Lung (tissue), 12 donors: ENCODE data around the gene TMPRSS3. TPM values are rescaled to one million over a fixed set of nuclear protein-coding genes. Genes with fewer than 3 reads are reported as not detected.

Experiments used
- ATAC-seq: fragments of 200-7000 bp; cut with Tn5 transposase; one replicate; pipeline ENCODE4 v1.9.1; 2020; ENCODE audit warnings: moderate number of reproducible peaks; ENCODE audit not compliant: insufficient read depth, low FRiP score
- DNase-seq, 3 donors: peaks; one replicate each; pipeline ENCODE4 v3.0.0-alpha.2; 2013 to 2017
- H3K27ac ChIP-seq, 2 donors: one replicate each; pipeline ENCODE4 v1.5.1; 2013; ENCODE audit warnings: mild to moderate bottlenecking in 2 of 2, moderate library complexity in 2 of 2, control low read depth in 1 of 2, inconsistent platforms in 1 of 2, low read depth in 1 of 2, low read length in 1 of 2
- H3K27me3 ChIP-seq, 3 donors: one replicate each; pipeline ENCODE4 v1.5.1; 2013; ENCODE audit warnings: low read length in 2 of 3; ENCODE audit not compliant: control insufficient read depth in 3 of 3, insufficient read depth in 3 of 3
- H3K36me3 ChIP-seq, 4 donors: one replicate each; pipeline ENCODE4 v1.5.1; 2013; ENCODE audit warnings: low read length in 4 of 4, mild to moderate bottlenecking in 1 of 4, moderate library complexity in 1 of 4; ENCODE audit not compliant: control insufficient read depth in 4 of 4, insufficient read depth in 4 of 4
- H3K4me1 ChIP-seq, 5 donors: one replicate each; pipeline ENCODE4 v1.5.1; 2013; ENCODE audit warnings: low read length in 5 of 5, mild to moderate bottlenecking in 2 of 5, moderate library complexity in 1 of 5; ENCODE audit not compliant: control insufficient read depth in 5 of 5, insufficient read depth in 5 of 5
- H3K4me3 ChIP-seq: one replicate; pipeline ENCODE4 v1.5.1; 2013; ENCODE audit warnings: mild to moderate bottlenecking, control low read depth, moderate library complexity
- H3K9ac ChIP-seq, 2 donors: one replicate each; pipeline ENCODE4 v1.5.1; 2013; ENCODE audit warnings: low read length in 2 of 2, control low read depth in 1 of 2; ENCODE audit not compliant: insufficient read depth in 1 of 2
- H3K9me3 ChIP-seq, 4 donors: one replicate each; pipeline ENCODE4 v1.5.1; 2013; ENCODE audit warnings: low read length in 3 of 4, mild to moderate bottlenecking in 1 of 4, moderate library complexity in 1 of 4; ENCODE audit not compliant: control insufficient read depth in 4 of 4, insufficient read depth in 3 of 4
- CTCF ChIP-seq: IDR thresholded peaks from 2 replicates; pipeline ENCODE4 v1.5.1; 2012; ENCODE audit warnings: mild to moderate bottlenecking; ENCODE audit errors: control extremely low read depth, extremely low read depth
- WGBS, 2 donors: extraction: QIAGEN DNeasy Blood & Tissue Kit; methylation state at CpG; one replicate each; pipeline ENCODE4 v1.1.7; 2013; 5-methylcytosine and 5-hydroxymethylcytosine counted together
- polyA plus RNA-seq, 2 donors: library from polyadenylated mRNA; stranded (reverse); fragments of 200-250 nt; gene quantifications; one replicate each; pipeline ENCODE4 v1.2.1, GENCODE V29; 2013
- total RNA-seq, 2 donors: library from RNA; depleted of rRNA in 1 of 2; stranded (reverse); fragments of >200 nt in 1 of 2; gene quantifications; one replicate each; pipeline ENCODE4 v1.2.1, GENCODE V29; 2014 to 2021
- donor health status: control.
- donor health status: control.
- donor health status: Bipolar disorder and iron deficiency.
- donor health status: healthy.
- donor health status: DM: yes; HTN: yes; CAD: no.

Gene TMPRSS3
- total and polyA plus RNA-seq, 4 donors = 2.1 to 7.9 (median 4.2) TPM

- Histone ChIP-seq H3K27ac (no peak overlapping the region), H3K36me3 (no peaks in the 10 kb centered on the region), H3K4me3 (no peak overlapping the region), H3K9me3 (peaks cover 0 to 7% (median 1%) of the 10 kb centered on the region in 4 donors), H3K9ac (no peak overlapping the region), H3K27me3 (no peaks in the 10 kb centered on the region), H3K4me1 (peaks cover 0 to 30% (median 3%) of the 10 kb centered on the region in 5 donors)
- ATAC-seq = no peak
- WGBS, 2 donors = 98% methylated on average over 5 of the region's 5 CpGs
- TF ChIP-seq CTCF = no peak
- no peak for DNase-seq
These were observed 10.2 kb downstream of the TMPRSS3 start for GRCh38 chr21:42385619-42386018.

- no peak for DNase-seq
- peaks cover 0 to 30% (median 3%) of the 10 kb centered on the region in 5 donors for H3K4me1 ChIP-seq
- WGBS, 2 donors = 58 to 80% methylated on average over 2 of the region's 2 CpGs
- no peak overlapping the region for H3K4me3 ChIP-seq
- no peak for ATAC-seq
- no peak overlapping the region for H3K9ac ChIP-seq
- no peak for TF ChIP-seq CTCF
- H3K27me3 ChIP-seq = no peaks in the 10 kb centered on the region
- no peak overlapping the region for H3K27ac ChIP-seq
- H3K36me3 ChIP-seq = no peaks in the 10 kb centered on the region
- H3K9me3 ChIP-seq = peaks cover 0 to 7% (median 1%) of the 10 kb centered on the region in 4 donors
These were observed 10.9 kb downstream of the TMPRSS3 start for GRCh38 chr21:42384989-42385388.

GRCh38 chr21:42384156-42384945 lies 11.5 kb downstream of the TMPRSS3 start:
- Histone ChIP-seq H3K4me3 (no peak overlapping the region), H3K4me1 (peaks cover 0 to 30% (median 3%) of the 10 kb centered on the region in 5 donors), H3K27me3 (no peaks in the 10 kb centered on the region), H3K9me3 (peaks cover 0 to 7% (median 1%) of the 10 kb centered on the region in 4 donors), H3K36me3 (no peaks in the 10 kb centered on the region), H3K9ac (no peak overlapping the region), H3K27ac (no peak overlapping the region)
- DNase-seq = peak in 2 of 3 donors; percentile 13 to 46
- ATAC-seq = no peak
- TF ChIP-seq CTCF = no peak
- 77 to 86% methylated on average over 8 of the region's 8 CpGs for WGBS, 2 donors
